Erythroblast (primary cell): Measurements from ENCODE around the gene TMEM250.

Experiments
- GATA1 ChIP-seq: IDR thresholded peaks from 2 replicates; pipeline ENCODE4 v1.6.1; 2011; ENCODE audit warnings: low read depth, mild to moderate bottlenecking, control low read depth, low read length, moderate library complexity
- POLR2A ChIP-seq: IDR thresholded peaks from 2 replicates; pipeline ENCODE4 v1.6.1; 2011; ENCODE audit warnings: mild to moderate bottlenecking, low read length

DNA sequence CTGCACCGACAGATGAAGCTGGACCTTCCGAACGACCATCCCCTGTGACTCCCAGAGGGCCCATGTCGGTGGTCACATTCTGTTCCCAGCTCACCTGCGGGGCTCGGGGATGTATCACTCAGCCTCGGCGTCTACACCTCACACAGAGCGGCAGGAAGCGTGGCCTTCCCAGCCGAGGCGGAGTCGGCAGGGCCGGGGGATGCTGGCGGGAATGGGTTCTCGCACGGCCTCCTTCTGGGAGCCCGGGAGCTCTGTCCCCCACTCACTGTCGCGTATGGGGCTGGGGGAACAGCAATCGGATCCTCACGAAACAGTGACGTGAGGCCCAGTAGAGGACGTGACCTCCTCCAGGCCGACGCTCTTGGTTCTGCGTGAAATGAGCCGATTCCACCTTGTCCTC is 44.0 kb downstream of the TMEM250 start:
- no peak for TF ChIP-seq POLR2A
- TF ChIP-seq GATA1: no peak
